ENCODE measurements around the gene BLMH. TPM values are rescaled to one million over a fixed set of nuclear protein-coding genes. Genes with fewer than 3 reads are reported as not detected.

Gene BLMH
- total RNA-seq, 1 donor from 2014 or later = 103 TPM

DNA sequence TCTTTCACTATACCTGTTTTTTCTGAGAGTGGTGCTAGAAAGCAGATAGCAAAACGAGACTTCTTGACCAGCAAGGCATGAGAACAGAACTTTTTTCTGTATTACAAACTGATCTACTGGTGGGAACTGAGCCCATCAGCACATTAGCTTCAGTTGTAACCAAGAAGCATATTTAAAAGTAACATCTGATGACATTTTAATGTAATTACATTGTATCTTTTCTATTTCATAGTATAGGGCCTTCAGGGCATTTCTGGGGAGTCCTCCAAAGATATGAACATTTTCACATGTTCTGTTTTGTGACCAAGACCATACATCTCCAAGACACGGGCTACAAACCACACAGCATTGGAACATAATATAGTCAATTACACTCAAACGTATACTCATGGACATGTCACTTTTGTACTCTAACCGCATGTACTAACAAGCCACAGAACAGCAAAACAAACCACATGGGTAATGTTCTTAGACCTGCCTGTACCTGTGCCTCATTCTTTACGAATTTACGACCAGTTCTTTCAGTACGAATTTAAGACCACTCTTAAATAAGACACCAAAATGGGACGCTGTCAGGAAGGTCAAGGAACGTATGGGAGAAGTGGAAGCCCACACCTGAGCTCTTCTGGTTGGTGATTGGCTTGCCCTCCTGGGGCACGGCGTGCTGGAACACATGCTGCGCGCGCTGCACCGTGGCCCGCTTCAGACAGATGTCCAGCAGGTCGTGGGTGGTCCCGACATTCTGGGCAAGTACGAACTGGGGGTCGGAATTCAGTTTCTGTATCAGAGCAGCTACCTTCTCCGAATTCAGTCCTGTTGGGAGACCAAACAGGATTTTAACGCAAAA, 825 bp downstream of the BLMH start:
- H3K27ac Mint-ChIP-seq (ENCODE audit: unreplicated experiment) = peak overlapping the region; percentile 96
- H3K4me3 Mint-ChIP-seq (ENCODE audit: unreplicated experiment) = peak overlapping the region; percentile 98
- no peaks in the 10 kb centered on the region for H3K36me3 Mint-ChIP-seq (ENCODE audit: unreplicated experiment)

DNA sequence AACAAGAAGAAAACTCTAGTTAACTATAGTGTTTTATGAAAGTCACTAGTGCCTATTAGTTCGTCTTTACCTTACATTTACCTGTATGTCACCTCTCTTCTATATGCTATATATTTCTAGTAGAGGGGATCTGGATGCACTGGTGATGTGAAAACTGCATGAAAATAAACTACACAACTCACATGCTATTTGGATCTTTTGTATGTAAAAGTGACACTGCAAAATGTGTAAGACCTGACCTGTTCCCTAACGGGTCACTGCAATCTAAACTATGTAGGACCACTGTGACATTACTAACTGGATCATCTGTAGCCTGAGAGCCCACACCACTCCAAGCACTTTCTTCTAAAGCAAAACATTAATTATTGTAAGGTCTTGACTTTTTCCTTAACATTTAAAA, 1.7 kb downstream of the BLMH start:
- TF ChIP-seq, protein P1, sequence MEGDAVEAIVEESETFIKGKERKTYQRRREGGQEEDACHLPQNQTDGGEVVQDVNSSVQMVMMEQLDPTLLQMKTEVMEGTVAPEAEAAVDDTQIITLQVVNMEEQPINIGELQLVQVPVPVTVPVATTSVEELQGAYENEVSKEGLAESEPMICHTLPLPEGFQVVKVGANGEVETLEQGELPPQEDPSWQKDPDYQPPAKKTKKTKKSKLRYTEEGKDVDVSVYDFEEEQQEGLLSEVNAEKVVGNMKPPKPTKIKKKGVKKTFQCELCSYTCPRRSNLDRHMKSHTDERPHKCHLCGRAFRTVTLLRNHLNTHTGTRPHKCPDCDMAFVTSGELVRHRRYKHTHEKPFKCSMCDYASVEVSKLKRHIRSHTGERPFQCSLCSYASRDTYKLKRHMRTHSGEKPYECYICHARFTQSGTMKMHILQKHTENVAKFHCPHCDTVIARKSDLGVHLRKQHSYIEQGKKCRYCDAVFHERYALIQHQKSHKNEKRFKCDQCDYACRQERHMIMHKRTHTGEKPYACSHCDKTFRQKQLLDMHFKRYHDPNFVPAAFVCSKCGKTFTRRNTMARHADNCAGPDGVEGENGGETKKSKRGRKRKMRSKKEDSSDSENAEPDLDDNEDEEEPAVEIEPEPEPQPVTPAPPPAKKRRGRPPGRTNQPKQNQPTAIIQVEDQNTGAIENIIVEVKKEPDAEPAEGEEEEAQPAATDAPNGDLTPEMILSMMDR (IDR thresholded peaks at IDR 0.05; ENCODE audit: partially characterized antibody, unreplicated experiment) = no peak
- H3K9me3 Mint-ChIP-seq (ENCODE audit: unreplicated experiment) = peaks cover 5% of the 10 kb centered on the region
- H3K4me3 Mint-ChIP-seq (ENCODE audit: unreplicated experiment) = peak overlapping the region; percentile 98
- H3K36me3 Mint-ChIP-seq (ENCODE audit: unreplicated experiment) = no peaks in the 10 kb centered on the region
- peaks cover 6% of the 10 kb centered on the region for H3K27me3 Mint-ChIP-seq (ENCODE audit: unreplicated experiment)
- no peak overlapping the region for H3K27ac Mint-ChIP-seq (ENCODE audit: unreplicated experiment)
- DNase-seq = no peak
- peaks cover 12% of the 10 kb centered on the region for H3K4me1 Mint-ChIP-seq (ENCODE audit: low read depth, unreplicated experiment)

More for the DNA sequence above, 825 bp downstream of the BLMH start:
- Mint-ChIP-seq H3K9me3 (ENCODE audit: unreplicated experiment) (peaks cover 5% of the 10 kb centered on the region), H3K4me1 (ENCODE audit: low read depth, unreplicated experiment) (peaks cover 12% of the 10 kb centered on the region), H3K27me3 (ENCODE audit: unreplicated experiment) (peaks cover 6% of the 10 kb centered on the region)
- DNase-seq = peak; percentile 61
- TF ChIP-seq, protein P1 (IDR thresholded peaks at IDR 0.05; ENCODE audit: partially characterized antibody, unreplicated experiment) = no peak

GRCh38 chr17:30279156-30279555, 12.6 kb downstream of the BLMH start:
- Mint-ChIP-seq H3K36me3 (ENCODE audit: unreplicated experiment) (no peaks in the 10 kb centered on the region), H3K4me3 (ENCODE audit: unreplicated experiment) (no peak overlapping the region), H3K27me3 (ENCODE audit: unreplicated experiment) (no peaks in the 10 kb centered on the region), H3K27ac (ENCODE audit: unreplicated experiment) (no peak overlapping the region), H3K4me1 (ENCODE audit: low read depth, unreplicated experiment) (no peaks in the 10 kb centered on the region), H3K9me3 (ENCODE audit: unreplicated experiment) (no peaks in the 10 kb centered on the region)
- TF ChIP-seq, protein P1 (IDR thresholded peaks at IDR 0.05; ENCODE audit: partially characterized antibody, unreplicated experiment) = no peak
- DNase-seq = no peak

GRCh38 chr17:30278032-30278431, 13.7 kb downstream of the BLMH start:
- Mint-ChIP-seq H3K4me3 (ENCODE audit: unreplicated experiment) (no peak overlapping the region), H3K27ac (ENCODE audit: unreplicated experiment) (no peak overlapping the region), H3K27me3 (ENCODE audit: unreplicated experiment) (peaks cover 2% of the 10 kb centered on the region), H3K4me1 (ENCODE audit: low read depth, unreplicated experiment) (no peaks in the 10 kb centered on the region), H3K36me3 (ENCODE audit: unreplicated experiment) (no peaks in the 10 kb centered on the region), H3K9me3 (ENCODE audit: unreplicated experiment) (no peaks in the 10 kb centered on the region)
- peak; percentile 28 for DNase-seq
- TF ChIP-seq, protein P1 (IDR thresholded peaks at IDR 0.05; ENCODE audit: partially characterized antibody, unreplicated experiment) = no peak

DNA sequence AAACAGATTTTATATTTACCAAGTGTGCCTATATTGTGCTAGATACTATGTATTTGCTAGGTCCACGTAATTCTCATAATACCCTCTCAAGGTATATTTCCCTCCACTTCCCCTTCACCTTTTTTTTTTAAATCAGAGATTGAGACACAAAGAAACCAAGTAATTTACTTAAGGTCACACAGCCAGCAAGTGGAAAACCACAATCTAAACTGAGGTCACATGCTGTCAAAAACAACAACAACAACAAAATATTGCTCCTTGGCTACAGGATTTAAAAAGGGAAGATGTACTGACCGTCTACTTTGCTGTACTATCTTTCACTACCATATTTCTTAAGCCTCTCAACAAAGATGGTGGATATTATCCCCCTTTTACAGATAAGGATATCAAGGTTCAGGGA, 15.8 kb downstream of the BLMH start:
- Mint-ChIP-seq H3K27me3 (ENCODE audit: unreplicated experiment) (peaks cover 2% of the 10 kb centered on the region), H3K4me3 (ENCODE audit: unreplicated experiment) (no peak overlapping the region), H3K4me1 (ENCODE audit: low read depth, unreplicated experiment) (no peaks in the 10 kb centered on the region), H3K27ac (ENCODE audit: unreplicated experiment) (no peak overlapping the region), H3K36me3 (ENCODE audit: unreplicated experiment) (no peaks in the 10 kb centered on the region), H3K9me3 (ENCODE audit: unreplicated experiment) (no peaks in the 10 kb centered on the region)
- TF ChIP-seq, protein P1 (IDR thresholded peaks at IDR 0.05; ENCODE audit: partially characterized antibody, unreplicated experiment) = no peak
- no peak for DNase-seq

Data from glutamatergic neuron (in vitro differentiated cells).